ENCODE results near the gene BCR. TPM values are rescaled to one million over a fixed set of nuclear protein-coding genes. Genes with fewer than 3 reads are reported as not detected.

BCR gene
- polyA plus RNA-seq, 1 donor from 2014 or later, result 57.5 TPM

- Histone ChIP-seq H3K4me2 (ENCODE audit: low read length) (no peak overlapping the region), H3K9ac (ENCODE audit: low read length) (no peak overlapping the region)
- TF ChIP-seq RAD21 (conservative IDR thresholded peaks at IDR 0.05), result no peak
- no peak for TF ChIP-seq REST (IDR thresholded peaks at IDR 0.05; ENCODE audit: borderline replicate concordance)
- TF ChIP-seq TAF1 (IDR thresholded peaks at IDR 0.05; ENCODE audit: low read depth), result no peak
- TF ChIP-seq SMC3 (conservative IDR thresholded peaks at IDR 0.05; ENCODE audit: poor library complexity), result no peak
- TF ChIP-seq POLR2AphosphoS5 (IDR thresholded peaks at IDR 0.05), result no peak
- no peak for TF ChIP-seq EZH2 (IDR thresholded peaks at IDR 0.05; ENCODE audit: borderline replicate concordance, insufficient read depth, low read length, poor library complexity, severe bottlenecking)
- no peak for TF ChIP-seq MXI1 (conservative IDR thresholded peaks at IDR 0.05; ENCODE audit: poor library complexity, severe bottlenecking)
- no peak for TF ChIP-seq EP300 (conservative IDR thresholded peaks at IDR 0.05; ENCODE audit: poor library complexity, severe bottlenecking)
- TF ChIP-seq CTCF (IDR thresholded peaks at IDR 0.05; ENCODE audit: poor library complexity, severe bottlenecking), result no peak
Measured at GRCh38 chr22:23250056-23250784, 69.9 kb downstream of the BCR start.

GRCh38 chr22:23250785-23251363, 70.6 kb downstream of the BCR start:
- H3K79me2 ChIP-seq (replicated peaks; ENCODE audit: insufficient read depth, low read length), result peaks cover 32% of the 10 kb centered on the region
- no peaks in the 10 kb centered on the region for H3K36me3 ChIP-seq (ENCODE audit: insufficient read depth, low read length)
- no peak overlapping the region for H3K27ac ChIP-seq (ENCODE audit: low read length)
- no peaks in the 10 kb centered on the region for H3F3A ChIP-seq (ENCODE audit: insufficient read depth, low read length, poor library complexity, severe bottlenecking)
- H3K9me2 ChIP-seq (ENCODE audit: insufficient read depth, low read length), result no peaks in the 10 kb centered on the region
- H2AFZ ChIP-seq (ENCODE audit: low read depth, low read length), result no peak overlapping the region
- H3K9ac ChIP-seq (ENCODE audit: low read length), result no peak overlapping the region
- TF ChIP-seq SMC3 (conservative IDR thresholded peaks at IDR 0.05; ENCODE audit: poor library complexity), result no peak
- TF ChIP-seq EP300 (conservative IDR thresholded peaks at IDR 0.05; ENCODE audit: poor library complexity, severe bottlenecking), result no peak
- TF ChIP-seq MXI1 (conservative IDR thresholded peaks at IDR 0.05; ENCODE audit: poor library complexity, severe bottlenecking), result no peak
- no peak for TF ChIP-seq POLR2AphosphoS5 (IDR thresholded peaks at IDR 0.05)
- no peak for TF ChIP-seq CTCF (IDR thresholded peaks at IDR 0.05; ENCODE audit: poor library complexity, severe bottlenecking)
- no peaks in the 10 kb centered on the region for H4K20me1 ChIP-seq (ENCODE audit: insufficient read depth)
- no peak overlapping the region for H3K4me2 ChIP-seq (ENCODE audit: low read length)
- no peaks in the 10 kb centered on the region for H3K9me3 ChIP-seq (ENCODE audit: low read length)
- no peak overlapping the region for H3K4me3 ChIP-seq (ENCODE audit: low read length)
- no peaks in the 10 kb centered on the region for H3K27me3 ChIP-seq (ENCODE audit: insufficient read depth, low read depth, low read length)

More at GRCh38 chr22:23250056-23250784, 69.9 kb downstream of the BCR start:
- no peak overlapping the region for H3K27ac ChIP-seq (ENCODE audit: low read length)
- H3K79me2 ChIP-seq (replicated peaks; ENCODE audit: insufficient read depth, low read length), result peaks cover 32% of the 10 kb centered on the region
- no peaks in the 10 kb centered on the region for H3K36me3 ChIP-seq (ENCODE audit: insufficient read depth, low read length)
- H4K20me1 ChIP-seq (ENCODE audit: insufficient read depth), result no peaks in the 10 kb centered on the region
- no peak overlapping the region for H3K4me3 ChIP-seq (ENCODE audit: low read length)
- H3K27me3 ChIP-seq (ENCODE audit: insufficient read depth, low read depth, low read length), result no peaks in the 10 kb centered on the region
- H3K9me2 ChIP-seq (ENCODE audit: insufficient read depth, low read length), result no peaks in the 10 kb centered on the region
- H3F3A ChIP-seq (ENCODE audit: insufficient read depth, low read length, poor library complexity, severe bottlenecking), result no peaks in the 10 kb centered on the region
- no peaks in the 10 kb centered on the region for H3K9me3 ChIP-seq (ENCODE audit: low read length)
- H2AFZ ChIP-seq (ENCODE audit: low read depth, low read length), result no peak overlapping the region
